ENCODE measurements around the gene ZNF474.

ZNF474 gene

DNA sequence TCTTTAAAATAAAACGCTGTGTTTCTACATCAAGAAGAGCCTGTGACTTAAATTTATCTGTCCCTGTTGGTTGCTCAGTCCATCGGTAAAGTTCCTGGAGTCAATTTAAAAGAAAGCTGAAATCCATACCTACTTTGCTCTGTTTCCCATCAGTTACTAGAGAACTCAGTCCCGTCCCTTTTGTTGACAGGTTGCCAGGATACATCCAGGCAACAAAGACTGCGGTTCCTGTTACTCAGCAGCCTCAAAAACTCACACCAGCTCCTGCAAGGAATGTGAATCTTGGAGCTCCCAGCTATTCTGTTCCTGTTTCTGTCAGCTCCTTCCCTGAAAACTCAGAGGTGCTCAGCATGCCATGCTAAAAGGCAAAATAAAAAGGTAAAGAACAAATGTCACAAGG is at the start of gene ZNF474:
TSS of gene ZNF474 (plus strand) at position 241 of the 400 bp plus-strand sequence. CDS start 22,445 bp downstream, outside the sequence.
- TF ChIP-seq, protein P1, sequence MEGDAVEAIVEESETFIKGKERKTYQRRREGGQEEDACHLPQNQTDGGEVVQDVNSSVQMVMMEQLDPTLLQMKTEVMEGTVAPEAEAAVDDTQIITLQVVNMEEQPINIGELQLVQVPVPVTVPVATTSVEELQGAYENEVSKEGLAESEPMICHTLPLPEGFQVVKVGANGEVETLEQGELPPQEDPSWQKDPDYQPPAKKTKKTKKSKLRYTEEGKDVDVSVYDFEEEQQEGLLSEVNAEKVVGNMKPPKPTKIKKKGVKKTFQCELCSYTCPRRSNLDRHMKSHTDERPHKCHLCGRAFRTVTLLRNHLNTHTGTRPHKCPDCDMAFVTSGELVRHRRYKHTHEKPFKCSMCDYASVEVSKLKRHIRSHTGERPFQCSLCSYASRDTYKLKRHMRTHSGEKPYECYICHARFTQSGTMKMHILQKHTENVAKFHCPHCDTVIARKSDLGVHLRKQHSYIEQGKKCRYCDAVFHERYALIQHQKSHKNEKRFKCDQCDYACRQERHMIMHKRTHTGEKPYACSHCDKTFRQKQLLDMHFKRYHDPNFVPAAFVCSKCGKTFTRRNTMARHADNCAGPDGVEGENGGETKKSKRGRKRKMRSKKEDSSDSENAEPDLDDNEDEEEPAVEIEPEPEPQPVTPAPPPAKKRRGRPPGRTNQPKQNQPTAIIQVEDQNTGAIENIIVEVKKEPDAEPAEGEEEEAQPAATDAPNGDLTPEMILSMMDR (conservative IDR thresholded peaks at IDR 0.05; ENCODE audit: low read depth, low read length) = no peak
- no peak within 1 kb of the TSS for H3K4me3 ChIP-seq (ENCODE audit: low read depth, low read length)
- DNase-seq (ENCODE audit: low read depth) = peak; percentile 99

DNA sequence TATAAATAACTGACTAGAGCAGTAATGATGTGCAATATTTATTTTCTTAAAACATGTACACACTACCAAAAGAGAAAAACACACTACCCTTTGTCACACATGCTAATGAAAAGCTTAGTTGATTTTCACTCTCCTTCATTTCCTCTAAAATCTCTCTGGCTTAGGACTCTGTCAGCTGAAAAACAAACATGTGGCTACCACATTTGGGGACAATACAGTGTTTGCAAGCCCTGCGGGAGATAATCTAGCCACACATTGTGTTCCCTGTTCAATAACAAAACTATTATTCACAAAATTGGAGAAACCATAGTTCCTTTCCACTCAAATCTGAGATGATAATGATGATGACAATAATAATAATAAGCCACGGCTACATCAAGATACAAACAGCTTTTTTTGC is 47.8 kb upstream of the ZNF474 start:
- no peak overlapping the region for H3K4me3 ChIP-seq (ENCODE audit: low read depth, low read length)
- TF ChIP-seq, protein P1 (conservative IDR thresholded peaks at IDR 0.05; ENCODE audit: low read depth, low read length) = no peak
- DNase-seq (ENCODE audit: low read depth) = no peak

DNA sequence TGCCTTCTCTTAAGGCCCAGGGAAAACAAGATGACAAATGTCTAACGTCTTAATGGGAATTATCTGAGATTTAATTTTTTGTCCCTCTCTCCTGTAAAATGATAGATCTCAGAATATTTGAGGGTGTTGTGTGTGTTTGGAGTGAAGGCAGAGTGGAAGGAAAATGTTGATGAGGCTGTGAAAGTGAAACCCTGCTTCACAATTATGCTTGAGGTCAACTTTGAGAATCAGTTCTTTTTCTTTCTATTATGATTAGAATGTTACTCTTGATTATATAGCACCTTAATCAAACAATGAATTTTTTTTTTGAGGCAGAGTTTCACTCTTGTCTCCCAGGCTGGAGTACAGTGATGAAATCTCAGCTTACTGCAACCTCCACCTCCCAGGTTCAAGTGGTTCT is 45.8 kb upstream of the ZNF474 start:
- H3K4me3 ChIP-seq (ENCODE audit: low read depth, low read length) = no peak overlapping the region
- no peak for DNase-seq (ENCODE audit: low read depth)
- TF ChIP-seq, protein P1 (conservative IDR thresholded peaks at IDR 0.05; ENCODE audit: low read depth, low read length) = no peak

DNA sequence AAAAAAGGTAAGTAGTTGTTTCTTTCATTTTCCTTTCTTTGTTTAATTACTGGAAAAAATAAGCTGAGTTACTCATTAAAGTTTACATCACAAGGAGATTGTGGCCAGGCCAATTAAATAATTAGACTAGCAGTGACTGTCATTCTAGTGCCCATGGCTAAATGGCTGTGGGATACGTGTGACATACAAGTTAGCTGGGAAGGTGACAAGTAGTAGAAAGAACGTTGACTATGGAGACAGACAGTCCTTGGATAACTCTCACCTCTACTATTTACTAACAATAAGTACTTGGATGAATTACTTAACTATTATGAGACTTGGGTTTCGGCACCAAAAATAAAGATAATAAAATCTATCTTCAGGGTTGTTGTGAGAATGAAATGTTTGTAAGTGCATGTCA is 44.3 kb upstream of the ZNF474 start:
- no peak overlapping the region for H3K4me3 ChIP-seq (ENCODE audit: low read depth, low read length)
- TF ChIP-seq, protein P1 (conservative IDR thresholded peaks at IDR 0.05; ENCODE audit: low read depth, low read length) = no peak
- no peak for DNase-seq (ENCODE audit: low read depth)

DNA sequence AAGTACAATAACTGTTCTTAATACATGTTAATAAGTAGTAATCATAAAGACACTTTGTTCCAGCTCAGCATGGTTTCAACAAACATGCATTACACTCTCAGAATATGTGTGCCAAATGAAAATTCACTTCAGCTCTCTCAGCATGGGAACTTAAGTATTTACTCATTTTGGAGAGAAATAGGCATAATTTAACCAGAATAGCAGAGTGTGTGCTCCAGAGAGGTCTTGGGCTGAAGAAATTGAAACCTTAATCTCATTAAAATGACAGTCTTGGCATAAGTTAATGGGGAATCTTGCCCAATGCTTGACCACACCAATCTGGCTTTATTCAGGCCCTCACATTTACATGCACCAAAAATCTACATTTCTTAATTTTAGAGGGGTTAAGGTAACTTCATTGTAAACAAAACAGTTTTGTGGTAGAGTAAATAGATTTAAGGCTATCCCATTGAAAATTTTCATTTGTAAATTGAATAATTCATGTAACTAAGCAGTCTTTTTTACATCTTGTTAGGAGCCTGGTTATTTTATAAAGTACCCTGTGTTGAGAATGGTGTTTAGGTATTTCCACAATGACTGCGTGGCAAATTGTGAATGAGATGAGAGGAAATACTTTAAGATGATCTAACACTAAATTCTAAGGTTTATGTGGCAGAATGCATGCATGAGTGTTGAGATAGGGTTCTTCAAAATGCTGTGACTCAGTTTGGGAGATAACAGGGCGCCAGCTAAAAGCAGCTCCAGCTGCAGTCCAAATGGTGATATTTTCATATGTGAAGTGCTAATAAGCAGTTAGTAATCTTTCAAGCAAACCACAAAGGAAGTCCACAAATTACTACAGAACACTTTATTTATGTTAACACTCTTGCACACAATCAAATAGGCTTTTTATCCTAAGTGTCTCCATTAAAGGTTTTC is 40.0 kb upstream of the ZNF474 start:
- peak; percentile 88 for DNase-seq (ENCODE audit: low read depth)
- H3K4me3 ChIP-seq (ENCODE audit: low read depth, low read length) = no peak overlapping the region
- TF ChIP-seq, protein P1 (conservative IDR thresholded peaks at IDR 0.05; ENCODE audit: low read depth, low read length) = no peak

DNA sequence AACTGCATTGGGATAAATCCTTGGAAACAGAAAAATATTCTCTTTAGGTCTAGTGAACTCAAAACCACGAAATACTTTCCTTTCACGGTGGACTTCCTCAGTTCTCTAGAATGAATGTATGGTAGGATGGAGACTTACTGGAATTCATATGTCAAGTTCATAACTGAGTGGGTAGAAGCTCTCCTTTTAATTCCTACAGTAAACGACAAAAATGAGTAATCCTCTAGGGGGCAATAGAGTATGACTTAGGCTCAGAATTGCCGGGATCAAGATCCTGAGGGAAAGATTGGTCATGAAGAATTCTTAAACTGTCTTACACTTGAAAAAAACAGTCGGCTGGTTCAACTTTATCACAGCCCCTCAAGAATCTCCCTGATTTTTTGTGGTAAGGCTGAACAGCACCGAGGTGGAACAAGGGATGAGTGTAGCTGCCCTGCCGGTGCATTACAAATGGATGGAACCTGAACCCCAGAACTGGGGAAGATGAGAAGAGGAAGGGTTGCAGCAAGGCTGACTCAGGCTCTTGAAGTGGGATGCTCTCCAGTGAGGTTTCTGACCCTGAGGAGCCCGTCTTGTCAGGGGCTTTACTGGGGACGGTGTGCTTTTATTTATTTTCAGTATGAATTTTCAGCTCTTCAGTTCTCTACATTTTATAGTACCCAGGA is 37.3 kb upstream of the ZNF474 start:
- DNase-seq (ENCODE audit: low read depth) = peak; percentile 76
- TF ChIP-seq, protein P1 (conservative IDR thresholded peaks at IDR 0.05; ENCODE audit: low read depth, low read length) = peak; percentile 54
- no peak overlapping the region for H3K4me3 ChIP-seq (ENCODE audit: low read depth, low read length)
